NCI-H748 (cell line): Measurements from ENCODE around the gene TPM3.
"Not testable (repeated sequence)": the region's sequence is repeated elsewhere in the genome, so short reads cannot be mapped to it uniquely, and the experiment has no call there.

ENCODE experiments used
- DNase-seq: peaks from one replicate; lab custom pipeline; 2025; ENCODE audit not compliant: unreplicated experiment; lab: John Stamatoyannopoulos, UW

TPM3 gene

GRCh38 chr1:154170547-154171222 is 21.2 kb downstream of the TPM3 start:
- DNase-seq: no peak

- no peak for DNase-seq
Observed at GRCh38 chr1:154167461-154167860, 24.4 kb downstream of the TPM3 start.

DNA sequence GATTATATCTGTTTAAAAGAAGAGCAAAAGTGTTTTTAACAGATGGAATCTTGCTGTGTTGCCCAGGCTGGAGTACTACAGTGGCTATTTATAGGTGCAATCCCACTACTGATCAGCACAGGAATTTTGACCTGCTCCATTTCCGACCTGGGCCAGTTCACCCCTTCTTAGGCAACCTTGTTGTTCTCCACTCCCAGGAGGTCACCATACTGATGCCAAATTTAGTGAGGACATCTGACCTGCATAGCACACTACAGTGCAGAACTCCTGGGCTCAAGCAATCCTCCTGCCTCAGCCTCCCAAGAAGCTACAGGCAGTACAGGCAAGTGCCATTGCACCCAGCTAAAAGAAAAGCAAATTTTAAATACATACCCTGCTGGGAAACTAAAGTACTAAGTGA is 25.7 kb downstream of the TPM3 start:
- DNase-seq: no peak

DNA sequence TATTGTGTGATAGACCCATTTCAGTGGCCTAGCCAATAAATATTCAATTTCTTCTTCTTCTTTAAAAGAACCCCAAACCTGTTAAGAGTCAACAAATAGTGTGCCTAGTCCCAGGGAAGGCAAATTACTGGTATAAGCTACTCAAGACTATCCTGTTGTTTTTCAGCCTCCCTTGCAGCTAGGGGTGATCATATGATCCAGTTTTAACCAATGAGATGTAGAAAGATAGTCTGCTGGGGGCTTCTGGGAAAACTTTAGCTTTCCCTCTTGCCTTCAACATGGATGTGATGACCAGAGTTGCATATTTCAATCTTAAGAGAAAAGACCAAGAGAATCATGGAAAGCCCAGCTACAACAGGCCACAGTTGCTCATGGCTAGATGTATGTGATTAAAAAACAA is 32.3 kb downstream of the TPM3 start:
- DNase-seq: no peak

DNA sequence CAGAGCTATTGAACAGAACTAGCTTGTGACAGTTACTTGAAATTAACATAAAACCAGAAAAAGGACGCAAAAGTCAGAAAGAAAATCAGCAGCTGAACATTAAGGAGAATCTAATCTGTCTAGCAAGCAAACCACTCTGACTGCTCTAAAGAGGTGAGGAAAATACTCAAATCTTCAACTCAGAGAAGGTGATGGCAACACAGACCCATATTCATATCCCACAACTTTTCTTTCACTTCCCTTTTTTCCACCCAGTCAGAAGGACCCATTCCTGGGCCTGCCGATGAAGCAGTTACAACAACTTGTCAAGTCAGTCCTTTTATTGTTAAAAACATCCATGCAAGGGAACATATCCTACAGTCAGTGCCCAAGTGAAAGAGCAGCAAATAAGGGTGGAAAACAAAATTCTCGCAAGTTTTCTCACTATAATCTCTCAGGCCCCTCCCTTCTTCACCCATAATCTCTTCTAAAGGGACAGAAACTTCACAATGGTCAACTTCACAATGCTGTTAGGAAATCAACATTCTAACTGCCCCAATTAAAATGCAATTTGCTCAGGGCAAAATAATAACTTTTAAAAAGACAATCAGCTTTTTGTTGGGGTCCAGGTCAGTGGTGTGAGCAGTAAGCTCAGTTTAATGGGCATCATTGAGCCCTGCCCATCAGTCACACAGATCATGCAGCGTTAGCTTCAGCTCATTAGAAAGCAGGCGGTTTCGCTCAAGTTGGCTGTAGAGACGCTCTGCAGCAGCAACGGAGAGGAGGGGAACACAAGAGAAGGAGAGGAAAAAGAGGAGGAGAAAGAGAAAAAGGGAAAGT is 33.4 kb downstream of the TPM3 start:
- DNase-seq: no peak

GRCh38 chr1:154157520-154158306 is 34.2 kb downstream of the TPM3 start:
- no peak for DNase-seq

GRCh38 chr1:154155251-154155650 is 36.6 kb downstream of the TPM3 start:
- DNase-seq: no peak

- no peak for DNase-seq
Observed at GRCh38 chr1:154154534-154155191, 37.2 kb downstream of the TPM3 start, which contains the start of gene NUP210L. Gene NUP210L, minus strand, starts transcription at chr1:154155073.

DNA sequence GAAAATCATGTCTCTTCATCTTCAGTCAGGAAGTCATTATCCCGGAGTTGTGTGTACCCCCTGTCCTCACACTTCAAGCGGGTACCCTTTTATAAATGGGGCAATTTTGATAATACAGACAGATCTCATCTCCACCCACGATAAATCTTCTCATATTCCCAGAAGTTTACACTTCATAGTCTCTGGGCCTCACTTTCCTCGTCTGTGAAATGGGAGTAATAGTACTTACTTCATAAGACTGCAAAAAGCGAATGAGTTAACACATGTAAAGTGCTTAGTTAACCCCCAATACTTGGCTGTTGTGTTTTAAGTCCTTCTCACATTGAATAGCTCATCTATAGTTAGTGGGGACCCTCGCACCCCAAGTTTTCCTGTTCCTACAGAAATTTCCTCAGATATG is 37.8 kb downstream of the TPM3 start:
- DNase-seq: no peak

DNA sequence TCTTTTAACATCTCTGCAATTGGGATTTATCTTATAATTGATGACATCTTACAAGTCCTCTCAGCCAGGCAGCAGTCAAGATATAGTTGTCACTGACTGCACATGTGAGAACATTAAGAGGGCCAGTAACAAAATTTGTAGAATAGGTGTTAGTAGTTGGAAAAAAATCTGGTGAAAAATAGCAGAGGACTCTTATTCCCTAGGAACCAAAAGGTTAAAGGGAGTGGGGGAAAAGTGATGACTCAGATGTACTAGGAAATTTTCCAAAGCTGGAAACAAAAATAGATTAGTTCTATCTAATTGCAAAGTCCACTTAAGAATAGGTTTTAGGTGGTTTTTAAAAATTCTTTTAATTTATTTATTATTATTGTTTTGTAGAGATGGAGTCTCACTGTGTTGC is 40.6 kb downstream of the TPM3 start:
- DNase-seq: no peak

- no peak for DNase-seq
Observed at GRCh38 chr1:154148807-154149206, 43.1 kb downstream of the TPM3 start.

GRCh38 chr1:154147505-154147904 is 44.4 kb downstream of the TPM3 start:
- not testable (repeated sequence) for DNase-seq

- DNase-seq: no peak
Observed at GRCh38 chr1:154145986-154146385, 45.9 kb downstream of the TPM3 start.

DNA sequence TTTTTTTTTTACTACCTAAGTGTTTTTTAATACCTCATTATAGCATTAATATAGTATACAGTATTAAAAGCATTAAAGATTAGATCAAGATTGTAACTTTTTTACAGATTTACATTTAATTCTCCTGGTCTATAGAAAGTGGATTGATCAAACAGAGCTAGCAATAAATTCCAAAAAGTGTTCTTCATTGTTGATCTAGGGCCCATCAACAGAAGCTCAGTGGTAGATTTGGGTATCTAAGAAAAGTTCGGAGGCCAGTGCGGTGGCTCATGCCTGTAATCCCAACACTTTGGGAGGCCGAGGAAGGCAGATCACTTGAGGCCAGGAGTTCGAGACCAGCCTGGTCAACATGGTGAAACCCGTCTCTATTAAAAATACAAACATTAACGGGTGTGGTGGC is 49.5 kb downstream of the TPM3 start:
- no peak for DNase-seq

DNA sequence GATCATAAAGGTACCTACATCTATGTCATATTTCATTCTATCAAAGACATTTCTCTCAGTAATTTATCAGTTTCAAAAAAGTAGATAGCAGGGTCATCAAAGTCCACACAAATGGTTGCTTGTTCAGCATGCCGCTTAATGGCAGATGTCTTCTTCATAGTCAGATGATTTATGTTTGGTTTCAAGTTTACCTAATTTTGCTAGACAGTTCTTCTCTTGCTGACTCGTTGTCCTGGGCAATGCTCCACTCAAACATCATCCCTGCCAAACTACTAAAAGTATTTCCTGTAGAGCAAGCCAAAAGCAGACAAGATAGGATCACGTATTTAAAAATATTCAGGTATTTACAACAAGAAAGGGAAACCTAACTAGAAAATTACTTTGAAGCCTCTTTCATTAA is 50.7 kb downstream of the TPM3 start:
- no peak for DNase-seq

DNA sequence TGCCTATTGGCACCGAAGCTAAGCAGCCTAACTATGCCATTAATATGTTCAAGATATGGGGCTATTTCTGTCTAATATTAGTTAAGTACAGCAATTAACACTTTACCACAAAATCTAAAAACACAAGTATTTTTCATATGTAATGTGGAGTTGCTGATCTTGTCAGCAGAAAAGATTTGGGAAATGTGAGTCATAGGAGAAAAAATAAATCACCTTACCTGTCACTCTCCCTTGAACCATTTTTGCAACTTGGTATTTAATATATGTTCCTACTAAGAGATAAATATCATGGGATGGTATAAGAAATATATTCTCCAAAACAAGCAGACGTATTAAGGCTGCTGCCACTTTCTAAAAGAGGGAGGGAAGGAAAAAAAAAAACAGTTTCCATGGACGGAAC is 54.0 kb downstream of the TPM3 start:
- DNase-seq: no peak

DNA sequence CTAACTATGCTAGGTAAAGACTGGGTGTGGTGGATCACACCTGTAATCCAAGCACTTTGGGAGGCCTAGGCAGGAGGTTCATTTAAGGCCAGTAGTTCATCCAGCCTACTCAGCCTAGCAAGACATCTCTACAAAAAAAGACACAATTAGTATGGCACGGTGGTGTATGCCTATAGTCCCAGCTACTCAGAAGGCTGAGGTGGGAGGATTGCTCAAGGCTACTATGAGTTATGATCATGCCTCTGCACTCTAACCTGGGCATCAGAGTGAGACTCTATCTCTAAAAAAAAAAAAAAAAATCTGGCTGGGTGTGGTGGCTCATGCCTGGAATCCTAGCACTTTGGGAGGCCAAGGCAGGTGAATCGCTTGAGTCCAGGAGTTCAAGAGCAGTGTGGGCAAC is 58.6 kb downstream of the TPM3 start:
- DNase-seq: no peak

- no peak for DNase-seq
Observed at GRCh38 chr1:154129391-154129970, 62.4 kb downstream of the TPM3 start.

GRCh38 chr1:154123205-154123604 is 68.7 kb downstream of the TPM3 start:
- DNase-seq: not testable (repeated sequence)

DNA sequence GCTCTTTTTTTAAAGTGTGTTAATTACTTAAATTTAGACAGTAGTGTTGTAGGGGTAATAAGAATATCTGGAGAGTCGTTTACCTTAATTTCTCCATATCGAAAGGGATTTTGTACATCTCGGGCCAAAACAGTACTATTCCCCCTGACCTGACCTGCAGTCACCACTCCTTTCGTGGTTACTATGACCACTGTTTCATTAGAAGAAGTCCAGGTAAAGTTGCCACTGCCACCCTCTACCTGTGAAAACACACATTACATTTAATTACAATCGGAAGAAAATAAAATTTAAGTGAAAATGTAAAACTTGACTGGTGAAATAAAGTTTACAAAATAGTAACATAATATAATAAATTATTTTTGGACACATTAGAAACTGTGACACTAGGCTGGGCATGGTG is 74.3 kb downstream of the TPM3 start:
- DNase-seq: no peak

DNA sequence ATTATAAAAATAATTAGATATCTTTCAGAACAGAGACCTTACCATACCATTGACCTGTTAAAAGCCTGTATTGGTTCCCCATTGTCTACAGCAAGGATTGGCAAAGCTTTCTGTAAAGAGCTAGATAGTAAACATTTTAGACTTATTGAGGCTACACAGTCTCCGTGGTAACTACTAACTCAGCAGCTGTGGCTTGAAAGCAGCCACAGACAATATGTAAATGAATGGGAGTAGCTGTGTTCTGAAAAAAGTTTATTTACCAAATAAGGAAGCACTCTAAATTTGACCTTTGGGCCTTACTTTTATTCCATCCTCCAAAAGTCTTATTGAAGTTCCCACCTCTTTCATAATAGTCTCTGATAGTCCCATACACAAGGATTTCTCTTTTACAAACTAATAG is 76.7 kb downstream of the TPM3 start:
- peak; percentile 11 for DNase-seq
